Testis (tissue), 3 donors: ENCODE results near the gene ZC3H10. TPM values are rescaled to one million over a fixed set of nuclear protein-coding genes. Genes with fewer than 3 reads are reported as not detected.

ENCODE experiments used
- DNase-seq: peaks from one replicate; pipeline ENCODE4 v3.0.0-alpha.2; 2019
- H3K27ac ChIP-seq, 2 donors: fragments of 200-600 bp; sonication (generic); one replicate each; pipeline ENCODE4 v1.5.1; 2019
- H3K27me3 ChIP-seq: fragments of 200-600 bp; sonication (generic); one replicate; pipeline ENCODE4 v1.5.1; 2019
- H3K36me3 ChIP-seq: fragments of 200-600 bp; sonication (generic); one replicate; pipeline ENCODE4 v1.5.1; 2017; ENCODE audit warnings: low read depth; ENCODE audit errors: missing control alignments
- H3K4me1 ChIP-seq: fragments of 200-600 bp; sonication (generic); one replicate; pipeline ENCODE4 v1.5.1; 2019
- H3K4me3 ChIP-seq, 2 donors: fragments of 200-600 bp; sonication (generic); one replicate each; pipeline ENCODE4 v1.5.1; 2017 to 2019
- H3K9me3 ChIP-seq: fragments of 200-600 bp; sonication (generic); one replicate; pipeline ENCODE4 v1.5.1; 2017
- POLR2A ChIP-seq: fragments of 450-650 bp; IDR thresholded peaks from one replicate; pipeline ENCODE4 v1.6.1; 2017; ENCODE audit warnings: antibody characterized with exemption, mild to moderate bottlenecking, moderate library complexity
- WGBS, 2 donors: methylation state at CpG; one replicate each; pipeline ENCODE4 v1.1.5; 2018; 5-methylcytosine and 5-hydroxymethylcytosine counted together
- intact Hi-C: fragments of 100-400 bp; cut with DNase I; formaldehyde crosslinking; loops from one replicate; pipeline ENCODE4 v1.15.1; 2023; ENCODE audit warnings: low total_unique reads
- polyA plus RNA-seq: library from polyadenylated mRNA; stranded (reverse); fragments of 350-450 nt; fragmentation: Illumina TruSeq; extraction: RNeasy Lipid Tissue Mini Kit (QIAGEN cat#74804); gene quantifications from one replicate; pipeline ENCODE4 v1.2.3, GENCODE V29; 2014; ENCODE audit warnings: low read depth, low replicate concordance; ENCODE audit not compliant: insufficient read depth
- total RNA-seq, 2 donors: library from RNA; depleted of rRNA; stranded (reverse); fragments of >200 nt; gene quantifications; one replicate each; pipeline ENCODE4 v1.2.3, GENCODE V29; 2016
- TF ChIP-seq, protein P1 (sequence below), 3 experiments: fragments of 450-650 bp in 2 of 3; fragments of 200-600 bp in 1 of 3; sonication (generic) in 1 of 3; IDR thresholded peaks; one replicate each; pipeline ENCODE4 v1.5.1; 2016 to 2019; ENCODE audit warnings: antibody characterized with exemption in 3 of 3, mild to moderate bottlenecking in 2 of 3, moderate library complexity in 1 of 3

Gene ZC3H10
- total and polyA plus RNA-seq, 3 donors from 2014 or later, result 12.4 to 20.6 (median 16.2) TPM

DNA sequence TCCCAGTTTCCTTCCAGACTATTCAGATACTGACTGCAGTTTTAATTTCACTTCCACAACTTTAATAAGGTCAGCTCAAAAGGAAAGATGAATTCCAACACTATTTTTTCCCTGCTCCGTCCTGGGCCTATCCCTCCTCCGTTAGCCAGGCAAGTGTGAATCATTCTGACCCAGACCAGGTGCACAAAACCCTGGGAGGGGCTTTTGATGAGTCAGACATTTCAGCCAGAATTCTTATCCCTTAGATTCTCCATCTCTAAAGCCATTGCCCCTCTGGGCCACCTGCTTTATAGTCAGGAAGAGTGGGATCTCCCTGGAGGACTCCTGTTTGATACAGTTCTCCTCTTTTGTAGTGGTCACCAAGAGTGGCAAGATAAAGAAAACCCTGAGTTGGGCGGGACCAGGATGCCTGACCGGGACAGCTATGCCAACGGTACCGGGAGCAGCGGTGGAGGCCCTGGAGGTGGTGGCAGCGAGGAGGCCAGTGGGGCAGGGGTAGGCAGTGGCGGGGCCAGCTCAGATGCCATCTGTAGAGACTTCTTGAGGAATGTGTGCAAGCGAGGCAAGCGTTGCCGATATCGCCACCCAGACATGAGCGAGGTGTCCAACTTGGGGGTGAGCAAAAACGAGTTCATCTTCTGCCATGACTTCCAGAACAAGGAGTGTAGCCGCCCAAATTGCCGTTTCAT lies 2.2 kb downstream of the ZC3H10 start:
- WGBS, 2 donors, result 86% methylated on average over 17 of the region's 17 CpGs
- H3K4me3 ChIP-seq, result no peak overlapping the region
- TF ChIP-seq POLR2A, result no peak
- TF ChIP-seq, protein P1, sequence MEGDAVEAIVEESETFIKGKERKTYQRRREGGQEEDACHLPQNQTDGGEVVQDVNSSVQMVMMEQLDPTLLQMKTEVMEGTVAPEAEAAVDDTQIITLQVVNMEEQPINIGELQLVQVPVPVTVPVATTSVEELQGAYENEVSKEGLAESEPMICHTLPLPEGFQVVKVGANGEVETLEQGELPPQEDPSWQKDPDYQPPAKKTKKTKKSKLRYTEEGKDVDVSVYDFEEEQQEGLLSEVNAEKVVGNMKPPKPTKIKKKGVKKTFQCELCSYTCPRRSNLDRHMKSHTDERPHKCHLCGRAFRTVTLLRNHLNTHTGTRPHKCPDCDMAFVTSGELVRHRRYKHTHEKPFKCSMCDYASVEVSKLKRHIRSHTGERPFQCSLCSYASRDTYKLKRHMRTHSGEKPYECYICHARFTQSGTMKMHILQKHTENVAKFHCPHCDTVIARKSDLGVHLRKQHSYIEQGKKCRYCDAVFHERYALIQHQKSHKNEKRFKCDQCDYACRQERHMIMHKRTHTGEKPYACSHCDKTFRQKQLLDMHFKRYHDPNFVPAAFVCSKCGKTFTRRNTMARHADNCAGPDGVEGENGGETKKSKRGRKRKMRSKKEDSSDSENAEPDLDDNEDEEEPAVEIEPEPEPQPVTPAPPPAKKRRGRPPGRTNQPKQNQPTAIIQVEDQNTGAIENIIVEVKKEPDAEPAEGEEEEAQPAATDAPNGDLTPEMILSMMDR (IDR thresholded peaks at IDR 0.05), result no peak
- intact Hi-C loops, result no loop called here
- no peaks in the 10 kb centered on the region for H3K36me3 ChIP-seq
- H3K4me1 ChIP-seq, result peaks cover 19% of the 10 kb centered on the region
- H3K27me3 ChIP-seq, result no peaks in the 10 kb centered on the region
- H3K9me3 ChIP-seq, result no peaks in the 10 kb centered on the region
- H3K27ac ChIP-seq, result peak overlapping the region in 1 of 2 donors; percentile 55
- DNase-seq, result no peak

DNA sequence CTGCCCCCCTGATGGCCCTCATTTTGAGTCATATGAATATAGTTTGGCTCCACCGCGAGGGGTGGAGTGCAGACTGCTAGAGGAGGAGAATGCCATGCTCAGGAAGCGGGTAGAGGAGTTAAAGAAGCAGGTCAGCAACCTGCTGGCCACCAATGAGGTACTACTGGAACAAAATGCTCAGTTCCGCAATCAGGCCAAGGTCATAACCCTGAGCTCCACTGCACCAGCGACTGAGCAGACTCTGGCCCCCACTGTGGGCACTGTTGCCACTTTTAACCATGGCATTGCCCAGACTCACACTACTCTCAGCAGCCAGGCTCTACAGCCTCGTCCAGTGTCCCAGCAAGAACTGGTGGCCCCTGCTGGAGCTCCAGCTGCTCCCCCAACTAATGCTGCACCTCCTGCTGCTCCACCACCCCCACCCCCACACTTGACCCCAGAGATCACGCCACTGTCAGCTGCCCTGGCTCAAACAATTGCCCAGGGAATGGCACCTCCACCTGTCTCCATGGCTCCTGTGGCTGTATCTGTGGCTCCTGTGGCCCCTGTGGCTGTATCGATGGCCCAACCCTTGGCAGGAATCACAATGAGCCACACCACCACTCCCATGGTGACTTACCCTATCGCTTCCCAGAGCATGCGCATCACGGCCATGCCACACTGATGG lies 3.3 kb downstream of the ZC3H10 start:
- no peak for DNase-seq

DNA sequence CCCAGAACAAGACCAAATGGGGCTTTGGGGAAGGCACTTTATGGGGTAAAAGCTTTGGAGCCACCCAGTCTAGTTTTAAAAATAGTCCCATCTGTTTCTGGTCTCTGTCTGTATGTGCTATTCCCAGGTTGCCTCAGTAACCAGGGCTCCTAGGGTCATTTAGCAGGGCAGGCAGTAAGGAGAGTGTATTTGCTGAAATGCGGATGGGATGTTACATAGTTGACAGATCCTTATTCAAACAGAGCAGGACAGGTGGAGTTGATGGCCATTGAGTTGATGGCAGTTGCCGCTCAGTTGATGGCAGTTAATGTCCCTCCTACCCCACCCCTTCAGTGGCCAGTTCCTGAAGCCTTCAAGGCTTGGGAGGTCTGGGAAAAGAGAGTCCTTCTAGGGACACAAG lies 4.6 kb downstream of the ZC3H10 start:
- intact Hi-C loops, result no loop called here
- 81 to 85% methylated on average over 2 of the region's 2 CpGs for WGBS, 2 donors
- Histone ChIP-seq H3K9me3 (no peaks in the 10 kb centered on the region), H3K4me3 (no peak overlapping the region), H3K4me1 (peaks cover 36% of the 10 kb centered on the region), H3K36me3 (no peaks in the 10 kb centered on the region), H3K27me3 (no peaks in the 10 kb centered on the region), H3K27ac (no peak overlapping the region)
- no peak for DNase-seq
- TF ChIP-seq, protein P1 (IDR thresholded peaks at IDR 0.05), result no peak
- no peak for TF ChIP-seq POLR2A

More for the DNA sequence above, 3.3 kb downstream of the ZC3H10 start:
- peaks cover 24% of the 10 kb centered on the region for H3K4me1 ChIP-seq
- H3K27ac ChIP-seq, result no peak overlapping the region
- WGBS, 2 donors, result 71 to 83% methylated on average over 8 to 11 of the region's 11 CpGs
- H3K27me3 ChIP-seq, result no peaks in the 10 kb centered on the region
- H3K9me3 ChIP-seq, result no peaks in the 10 kb centered on the region
- no peak for TF ChIP-seq POLR2A
- TF ChIP-seq, protein P1 (IDR thresholded peaks at IDR 0.05), result no peak
- no peaks in the 10 kb centered on the region for H3K36me3 ChIP-seq
- no peak overlapping the region for H3K4me3 ChIP-seq
- intact Hi-C loops, result no loop called here

DNA sequence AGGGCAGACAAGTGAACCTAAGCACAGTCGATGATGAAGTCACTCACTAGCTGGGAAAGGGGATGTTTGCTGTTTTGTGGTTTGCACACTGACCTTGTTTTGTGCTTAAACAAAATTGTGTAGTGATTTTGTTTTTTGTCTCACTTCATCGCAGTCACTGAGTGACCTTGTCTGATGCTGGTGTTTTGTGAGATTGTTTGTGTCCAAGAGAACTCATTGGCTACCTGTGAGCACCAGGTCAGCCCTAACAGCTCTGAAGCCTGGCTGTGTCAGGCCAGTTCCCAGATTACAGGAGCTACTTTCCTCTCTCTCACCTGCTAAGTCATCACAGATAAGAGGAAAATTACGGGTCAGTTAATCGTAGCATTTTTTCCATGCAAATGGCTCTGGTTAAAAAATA lies 6.1 kb downstream of the ZC3H10 start:
- no peaks in the 10 kb centered on the region for H3K27me3 ChIP-seq
- no peaks in the 10 kb centered on the region for H3K36me3 ChIP-seq
- no peaks in the 10 kb centered on the region for H3K9me3 ChIP-seq
- 82 to 86% methylated on average over 4 of the region's 4 CpGs for WGBS, 2 donors
- H3K27ac ChIP-seq, result no peak overlapping the region
- no peak for DNase-seq
- intact Hi-C loops, result no loop called here
- H3K4me3 ChIP-seq, result no peak overlapping the region
- peaks cover 31% of the 10 kb centered on the region for H3K4me1 ChIP-seq
- TF ChIP-seq POLR2A, result no peak
- TF ChIP-seq, protein P1 (IDR thresholded peaks at IDR 0.05), result no peak
